Right lobe of liver (tissue), 4 donors: ENCODE results near the gene PARVB.

Experiments used
- POLR2A ChIP-seq: fragments of 450-650 bp; IDR thresholded peaks from one replicate; pipeline ENCODE4 v1.6.1; 2017; ENCODE audit warnings: antibody characterized with exemption, mild to moderate bottlenecking
- TF ChIP-seq, protein P1 (sequence below), 4 donors: fragments of 200-600 bp in 3 of 4; fragments of 450-650 bp in 1 of 4; IDR thresholded peaks; one replicate each; pipeline versions ENCODE4 v1.5.1 to v1.8.0; 2016 to 2022; ENCODE audit warnings: antibody characterized with exemption in 4 of 4, mild to moderate bottlenecking in 2 of 4
- donor health status: DM: no; HTN: no; CAD: no.
- donor health status: DM: no; HTN: no; CAD: no.
- donor health status: DM: no; HTN: yes; CAD: no.

- TF ChIP-seq, protein P1, sequence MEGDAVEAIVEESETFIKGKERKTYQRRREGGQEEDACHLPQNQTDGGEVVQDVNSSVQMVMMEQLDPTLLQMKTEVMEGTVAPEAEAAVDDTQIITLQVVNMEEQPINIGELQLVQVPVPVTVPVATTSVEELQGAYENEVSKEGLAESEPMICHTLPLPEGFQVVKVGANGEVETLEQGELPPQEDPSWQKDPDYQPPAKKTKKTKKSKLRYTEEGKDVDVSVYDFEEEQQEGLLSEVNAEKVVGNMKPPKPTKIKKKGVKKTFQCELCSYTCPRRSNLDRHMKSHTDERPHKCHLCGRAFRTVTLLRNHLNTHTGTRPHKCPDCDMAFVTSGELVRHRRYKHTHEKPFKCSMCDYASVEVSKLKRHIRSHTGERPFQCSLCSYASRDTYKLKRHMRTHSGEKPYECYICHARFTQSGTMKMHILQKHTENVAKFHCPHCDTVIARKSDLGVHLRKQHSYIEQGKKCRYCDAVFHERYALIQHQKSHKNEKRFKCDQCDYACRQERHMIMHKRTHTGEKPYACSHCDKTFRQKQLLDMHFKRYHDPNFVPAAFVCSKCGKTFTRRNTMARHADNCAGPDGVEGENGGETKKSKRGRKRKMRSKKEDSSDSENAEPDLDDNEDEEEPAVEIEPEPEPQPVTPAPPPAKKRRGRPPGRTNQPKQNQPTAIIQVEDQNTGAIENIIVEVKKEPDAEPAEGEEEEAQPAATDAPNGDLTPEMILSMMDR (IDR thresholded peaks at IDR 0.05), result no peak
- no peak for TF ChIP-seq POLR2A
These were observed 47.0 kb upstream of the PARVB start for GRCh38 chr22:43976861-43977795.
